ENCODE data around the gene BIN1. TPM values are rescaled to one million over a fixed set of nuclear protein-coding genes. Genes with fewer than 3 reads are reported as not detected.

The BIN1 gene
- total and polyA plus RNA-seq, 12 donors: 62.1 to 207 (median 125) TPM

GRCh38 chr2:127078666-127079270 lies 28.2 kb downstream of the BIN1 start:
- Histone ChIP-seq H3K36me3 (replicated peaks in 1 of 2) (no peaks in the 10 kb centered on the region), H3K9me3 (replicated peaks in 1 of 3) (no peaks in the 10 kb centered on the region), H3K27me3 (no peaks in the 10 kb centered on the region), H3K27ac (peak overlapping the region in 3 of 5 donors; percentile 84 to 94 (median 91)), H3K4me1 (replicated peaks in 1 of 2) (peaks cover 77 to 80% of the 10 kb centered on the region in 2 donors), H3K4me3 (no peak overlapping the region)
- WGBS, 4 donors: 58 to 75% (median 70%) methylated on average over 3 to 5 of the region's 5 CpGs
- DNase-seq: no peak
- intact Hi-C loops (cut with DNase I): loop anchor here in 1 of 2 donors (10.0 kb wide), 1 partner anchor 66 kb away; no protein-coding TSS in a partner anchor
- TF ChIP-seq POLR2A (IDR thresholded peaks at IDR 0.05) (no peak), CTCF (IDR thresholded peaks at IDR 0.05) (no peak)

DNA sequence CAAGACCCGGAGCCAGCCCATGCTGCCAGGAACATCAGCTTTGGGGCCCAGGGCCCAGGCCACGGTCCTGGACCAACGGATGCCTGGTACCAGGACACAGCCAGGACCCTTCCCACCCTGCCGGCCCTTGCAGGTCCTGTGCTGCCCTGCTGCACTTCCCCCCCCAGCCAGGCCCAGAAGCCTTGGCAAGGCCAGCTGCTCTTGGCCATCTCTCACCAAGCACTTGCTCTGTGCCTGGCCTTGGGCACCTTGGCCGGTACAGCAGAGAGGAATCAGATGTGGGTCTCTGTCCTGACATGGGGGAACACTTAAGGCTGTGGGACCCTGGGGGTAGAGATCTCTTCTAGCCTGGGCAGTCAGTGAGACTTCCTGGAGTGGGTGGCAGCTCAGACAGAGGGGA lies 28.9 kb downstream of the BIN1 start:
- H3K36me3 ChIP-seq (replicated peaks in 1 of 2): no peaks in the 10 kb centered on the region
- H3K4me3 ChIP-seq: no peak overlapping the region
- no peaks in the 10 kb centered on the region for H3K9me3 ChIP-seq (replicated peaks in 1 of 3)
- WGBS, 4 donors: 49 to 63% (median 50%) methylated on average over 2 to 5 of the region's 5 CpGs
- H3K27me3 ChIP-seq: no peaks in the 10 kb centered on the region
- H3K27ac ChIP-seq: peak overlapping the region in 3 of 5 donors; percentile 63 to 94 (median 91)
- peaks cover 70 to 74% of the 10 kb centered on the region in 2 donors for H3K4me1 ChIP-seq (replicated peaks in 1 of 2)
- DNase-seq: peak in 2 of 7 donors; percentile 52 to 66
- intact Hi-C loops (cut with DNase I): loop anchor here in 1 of 2 donors (10.0 kb wide), 1 partner anchor 67 kb away; no protein-coding TSS in a partner anchor
- no peak for TF ChIP-seq POLR2A (IDR thresholded peaks at IDR 0.05)
- TF ChIP-seq CTCF (IDR thresholded peaks at IDR 0.05): no peak

- Histone ChIP-seq H3K4me1 (replicated peaks in 1 of 2) (peaks cover 60 to 63% of the 10 kb centered on the region in 2 donors), H3K27ac (peak overlapping the region in 3 of 5 donors; percentile 63 to 94 (median 91)), H3K27me3 (no peaks in the 10 kb centered on the region), H3K9me3 (replicated peaks in 1 of 3) (no peaks in the 10 kb centered on the region), H3K36me3 (replicated peaks in 1 of 2) (no peaks in the 10 kb centered on the region), H3K4me3 (no peak overlapping the region)
- peak in 5 of 7 donors; percentile 45 to 69 (median 55) for DNase-seq
- TF ChIP-seq POLR2A (IDR thresholded peaks at IDR 0.05) (no peak), CTCF (IDR thresholded peaks at IDR 0.05) (no peak)
- intact Hi-C loops (cut with DNase I): loop anchor here in 1 of 2 donors (10.0 kb wide), 1 partner anchor 68 kb away; no protein-coding TSS in a partner anchor
- WGBS, 4 donors: 34 to 80% (median 70%) methylated on average over 2 to 11 of the region's 11 CpGs
Measured at GRCh38 chr2:127076924-127077323, 30.0 kb downstream of the BIN1 start.

DNA sequence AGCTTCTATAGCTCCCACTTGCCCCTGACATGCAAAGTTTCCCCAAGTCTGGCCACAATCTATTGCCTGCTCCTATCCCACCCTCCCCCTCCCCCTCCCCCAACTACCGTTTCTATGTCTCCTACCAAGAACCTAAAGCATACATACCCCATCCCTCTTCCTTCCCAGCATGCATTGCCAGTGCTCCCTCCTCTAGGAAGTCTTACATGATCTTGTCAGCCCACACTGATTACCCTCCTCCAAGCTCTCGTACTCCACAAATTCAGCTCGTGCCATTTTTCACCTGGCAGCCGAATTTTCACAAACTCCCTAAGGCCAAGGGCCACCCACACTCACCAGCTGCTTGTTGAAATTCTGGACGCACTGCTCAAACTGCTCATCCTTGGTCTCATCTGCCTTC lies 30.7 kb downstream of the BIN1 start:
- Histone ChIP-seq H3K9me3 (replicated peaks in 1 of 3) (no peaks in the 10 kb centered on the region), H3K27ac (peak overlapping the region in 3 of 5 donors; percentile 63 to 94 (median 91)), H3K4me1 (replicated peaks in 1 of 2) (peaks cover 54 to 63% of the 10 kb centered on the region in 2 donors), H3K27me3 (no peaks in the 10 kb centered on the region), H3K36me3 (replicated peaks in 1 of 2) (no peaks in the 10 kb centered on the region), H3K4me3 (no peak overlapping the region)
- DNase-seq: no peak
- intact Hi-C loops (cut with DNase I): loop anchor here in 1 of 2 donors (10.0 kb wide), 1 partner anchor 69 kb away; no protein-coding TSS in a partner anchor
- TF ChIP-seq POLR2A (IDR thresholded peaks at IDR 0.05) (no peak), CTCF (IDR thresholded peaks at IDR 0.05) (no peak)
- WGBS, 4 donors: 83 to 96% (median 92%) methylated on average over 5 of the region's 5 CpGs
